GM19035 (cell line): ENCODE measurements around the gene TCN2.
"Not testable (repeated sequence)": the region's sequence is repeated elsewhere in the genome, so short reads cannot be mapped to it uniquely, and the experiment has no call there.

Experiments
- ATAC-seq: cut with Tn5 transposase; IDR thresholded peaks from one replicate; pipeline ENCODE4 v1.9.1; 2021; ENCODE audit not compliant: unreplicated experiment

TCN2 gene

GRCh38 chr22:30575859-30576258 lies 31.1 kb upstream of the TCN2 start:
- ATAC-seq = no peak

GRCh38 chr22:30578481-30578880 lies 28.5 kb upstream of the TCN2 start:
- no peak for ATAC-seq

GRCh38 chr22:30580896-30581295 lies 26.1 kb upstream of the TCN2 start:
- no peak for ATAC-seq

GRCh38 chr22:30582051-30582450 lies 24.9 kb upstream of the TCN2 start:
- no peak for ATAC-seq

GRCh38 chr22:30582788-30583545 lies 24.0 kb upstream of the TCN2 start:
- no peak for ATAC-seq

GRCh38 chr22:30584441-30584840 lies 22.5 kb upstream of the TCN2 start:
- ATAC-seq = no peak

GRCh38 chr22:30586414-30586813 lies 20.6 kb upstream of the TCN2 start:
- no peak for ATAC-seq

- ATAC-seq = no peak
Measured at GRCh38 chr22:30591191-30591587, 15.8 kb upstream of the TCN2 start.

- ATAC-seq = peak; percentile 98
Measured at GRCh38 chr22:30591588-30592359, 15.2 kb upstream of the TCN2 start, which contains the start of gene PES1. TSS of gene PES1 (minus strand) at chr22:30591910. CDS start at chr22:30591833, 77 bp downstream.

GRCh38 chr22:30592360-30592713 lies 14.6 kb upstream of the TCN2 start:
- ATAC-seq = not testable (repeated sequence)

GRCh38 chr22:30596199-30596598 lies 10.8 kb upstream of the TCN2 start:
- ATAC-seq = no peak

GRCh38 chr22:30596886-30597285 lies 10.1 kb upstream of the TCN2 start:
- no peak for ATAC-seq

- no peak for ATAC-seq
Measured at GRCh38 chr22:30598986-30599385, 8.0 kb upstream of the TCN2 start.

GRCh38 chr22:30600921-30601320 lies 6.1 kb upstream of the TCN2 start:
- no peak for ATAC-seq

GRCh38 chr22:30601464-30601863 lies 5.5 kb upstream of the TCN2 start:
- ATAC-seq = no peak

GRCh38 chr22:30602049-30602448 lies 4.9 kb upstream of the TCN2 start:
- no peak for ATAC-seq

- ATAC-seq = no peak
Measured at GRCh38 chr22:30603801-30604200, 3.2 kb upstream of the TCN2 start.

GRCh38 chr22:30604723-30605122 lies 2.3 kb upstream of the TCN2 start:
- ATAC-seq = no peak

GRCh38 chr22:30605449-30606110 lies 1.4 kb upstream of the TCN2 start:
- no peak for ATAC-seq

GRCh38 chr22:30607300-30607930 lies 441 bp downstream of the TCN2 start:
- ATAC-seq = no peak

GRCh38 chr22:30607939-30608338 lies 965 bp downstream of the TCN2 start:
- ATAC-seq = no peak
